GM19395 (cell line): Measurements from ENCODE around the gene PPM1L.
A peak's percentile ranks its signal among the peaks of the same experiment; 100 is the strongest.

ENCODE experiments used
- ATAC-seq: cut with Tn5 transposase; IDR thresholded peaks from one replicate; pipeline ENCODE4 v1.9.1; 2021; ENCODE audit warnings: mild to moderate bottlenecking, moderate library complexity; ENCODE audit not compliant: unreplicated experiment

Gene PPM1L

DNA sequence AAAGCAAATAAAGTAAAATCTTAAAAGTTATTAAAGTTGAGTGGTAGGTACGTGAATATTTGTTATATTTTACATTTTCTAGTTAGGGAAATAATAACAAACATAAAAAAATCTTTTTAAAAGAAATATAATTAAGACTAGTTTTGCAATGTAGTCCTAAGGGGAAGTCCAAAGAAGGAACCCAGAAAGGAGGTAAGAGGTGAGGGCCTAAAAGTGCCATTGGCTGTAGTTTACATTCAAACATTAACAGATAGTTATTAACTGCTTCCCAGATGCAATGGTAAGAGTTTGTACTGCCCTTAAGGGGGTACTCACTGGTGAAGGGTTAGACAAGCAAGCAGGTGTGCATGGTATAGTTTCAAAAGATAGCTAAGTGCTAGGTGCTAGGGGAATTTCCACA, 269.9 kb downstream of the PPM1L start:
- no peak for ATAC-seq

- ATAC-seq, result no peak
Observed at GRCh38 chr3:161026612-161027510, 270.8 kb downstream of the PPM1L start.

DNA sequence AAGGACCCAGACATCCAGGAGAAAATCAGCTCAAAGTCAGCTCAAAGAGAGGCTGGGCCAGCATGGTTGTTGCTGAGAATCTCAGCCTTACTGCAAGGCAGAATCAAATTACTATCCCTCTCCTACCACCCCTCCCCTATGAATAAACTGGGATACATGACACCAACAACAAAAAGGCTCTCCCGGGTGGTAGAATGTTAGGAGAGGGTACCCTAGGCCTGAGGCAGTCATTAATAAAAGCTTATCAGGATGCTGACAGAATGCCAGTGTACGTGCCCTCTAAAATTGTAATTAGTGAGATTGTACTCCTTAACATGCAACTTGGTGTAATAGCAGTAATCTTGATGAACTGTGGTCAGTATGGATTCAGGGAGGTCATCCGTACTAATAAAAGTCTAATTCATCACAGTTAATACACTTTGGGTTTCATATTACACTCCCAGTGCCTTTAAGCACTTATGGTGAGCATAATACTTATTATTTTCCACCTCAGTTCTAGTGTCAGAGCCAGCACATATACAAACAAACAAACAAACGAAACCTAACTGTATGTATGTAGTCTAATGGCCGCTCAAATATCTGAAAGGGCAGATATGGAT, 272.6 kb downstream of the PPM1L start:
- no peak for ATAC-seq

GRCh38 chr3:161031134-161031533, 275.1 kb downstream of the PPM1L start:
- ATAC-seq, result no peak

DNA sequence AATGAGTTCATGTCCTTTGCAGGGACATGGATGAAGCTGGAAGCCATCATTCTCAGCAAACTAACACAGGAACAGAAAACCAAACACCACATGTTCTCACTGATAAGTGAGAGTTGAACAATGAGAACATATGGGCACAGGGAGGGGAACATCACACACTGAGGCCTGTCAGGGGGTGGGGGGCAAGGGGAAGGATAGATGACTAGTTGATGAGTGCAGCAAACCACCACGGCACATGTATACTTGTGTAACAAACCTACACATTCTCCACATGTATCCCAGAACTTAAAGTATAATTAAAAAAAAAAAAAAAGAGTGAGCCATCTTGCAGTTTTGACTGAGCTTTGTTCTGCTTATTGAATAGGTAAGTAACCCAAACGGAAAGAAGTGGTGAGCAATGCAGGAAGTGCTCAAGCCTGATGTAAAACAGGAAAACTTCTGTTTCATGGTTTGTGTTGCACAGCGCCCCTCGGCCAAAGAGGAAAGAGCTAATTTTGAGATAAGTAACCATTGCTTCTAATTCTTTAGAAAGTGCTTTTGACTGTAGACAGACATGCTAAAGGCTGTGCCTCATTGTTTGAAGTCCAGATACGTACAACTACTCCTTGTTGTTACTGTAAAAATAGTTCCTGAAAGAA, 279.0 kb downstream of the PPM1L start:
- peak; percentile 91 for ATAC-seq

- ATAC-seq, result no peak
Observed at GRCh38 chr3:161035711-161036110, 279.7 kb downstream of the PPM1L start.

- ATAC-seq, result no peak
Observed at GRCh38 chr3:161038725-161039124, 282.7 kb downstream of the PPM1L start.

GRCh38 chr3:161042023-161042501, 286.0 kb downstream of the PPM1L start:
- peak; percentile 49 for ATAC-seq

- peak; percentile 94 for ATAC-seq
Observed at GRCh38 chr3:161043336-161044035, 287.5 kb downstream of the PPM1L start.

DNA sequence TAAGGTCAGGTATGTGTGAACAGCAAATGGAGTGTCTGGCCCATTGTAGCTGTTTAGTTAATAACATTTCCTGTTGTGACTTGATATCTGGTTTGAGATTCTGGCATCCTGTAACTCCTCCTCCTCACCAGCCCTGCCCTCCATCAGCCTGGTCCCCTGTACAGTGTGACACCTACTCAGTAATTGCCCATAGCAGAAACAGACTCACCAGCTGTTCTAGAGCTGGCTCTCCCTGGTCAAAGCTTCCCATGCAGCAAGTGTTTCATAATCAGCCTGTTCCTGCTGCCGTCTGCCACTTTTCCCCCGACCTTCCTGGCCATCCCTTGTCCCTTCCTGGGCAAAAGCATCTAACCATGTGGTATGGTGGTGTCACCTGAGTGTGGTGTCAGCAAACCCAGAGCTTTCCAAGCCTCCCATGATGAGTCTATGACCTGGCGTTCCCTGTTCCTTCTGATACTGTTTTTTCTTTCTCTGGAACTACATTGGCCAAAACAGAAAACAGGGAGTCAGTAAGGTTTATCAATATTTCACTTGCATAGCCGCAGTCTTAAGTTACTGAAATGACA, 293.7 kb downstream of the PPM1L start:
- ATAC-seq, result no peak

GRCh38 chr3:161050935-161051334, 294.9 kb downstream of the PPM1L start:
- no peak for ATAC-seq

GRCh38 chr3:161051856-161052255, 295.8 kb downstream of the PPM1L start:
- no peak for ATAC-seq

- ATAC-seq, result no peak
Observed at GRCh38 chr3:161054860-161055604, 299.0 kb downstream of the PPM1L start.

DNA sequence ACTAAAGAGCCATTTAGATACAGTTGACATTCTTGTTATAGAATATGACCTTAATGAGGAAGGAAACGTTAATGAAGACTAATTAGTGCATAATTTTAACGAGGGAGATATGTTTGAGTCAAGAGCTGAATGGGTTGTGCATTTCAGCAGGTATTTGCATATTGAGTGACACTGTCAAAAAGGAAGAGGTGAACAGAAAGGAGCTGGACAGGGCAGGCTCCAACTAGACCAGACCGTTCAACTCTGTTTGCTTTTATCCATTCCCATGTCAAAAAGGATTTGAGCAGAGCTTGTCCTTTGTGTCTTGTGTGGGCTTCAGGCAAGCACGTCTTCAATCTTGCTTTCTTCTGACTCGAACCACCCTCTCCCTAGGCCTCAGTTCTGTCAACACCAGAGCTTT, 308.4 kb downstream of the PPM1L start:
- ATAC-seq, result no peak

DNA sequence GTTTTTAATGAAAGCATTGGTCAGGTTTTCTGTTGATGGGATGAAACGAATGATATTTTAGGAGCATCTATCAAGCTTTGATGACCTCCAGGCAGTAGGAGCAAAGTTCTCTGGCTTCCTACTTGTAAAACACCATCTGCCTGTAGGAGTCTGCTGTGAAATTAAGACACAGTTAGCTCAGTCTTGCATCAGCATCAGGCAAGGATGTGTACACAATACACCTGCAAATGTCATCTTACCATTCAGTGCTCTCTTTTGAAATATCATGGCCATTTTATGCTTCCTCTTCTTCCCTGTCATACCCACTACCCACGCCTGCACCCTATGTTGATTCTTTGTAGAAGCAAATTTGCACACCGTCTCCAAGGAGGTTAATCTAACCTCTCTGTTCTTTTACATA, 310.9 kb downstream of the PPM1L start:
- no peak for ATAC-seq

GRCh38 chr3:161067335-161067734, 311.3 kb downstream of the PPM1L start:
- ATAC-seq, result no peak

- peak; percentile 98 for ATAC-seq
Observed at GRCh38 chr3:161069511-161070251, 313.6 kb downstream of the PPM1L start.

DNA sequence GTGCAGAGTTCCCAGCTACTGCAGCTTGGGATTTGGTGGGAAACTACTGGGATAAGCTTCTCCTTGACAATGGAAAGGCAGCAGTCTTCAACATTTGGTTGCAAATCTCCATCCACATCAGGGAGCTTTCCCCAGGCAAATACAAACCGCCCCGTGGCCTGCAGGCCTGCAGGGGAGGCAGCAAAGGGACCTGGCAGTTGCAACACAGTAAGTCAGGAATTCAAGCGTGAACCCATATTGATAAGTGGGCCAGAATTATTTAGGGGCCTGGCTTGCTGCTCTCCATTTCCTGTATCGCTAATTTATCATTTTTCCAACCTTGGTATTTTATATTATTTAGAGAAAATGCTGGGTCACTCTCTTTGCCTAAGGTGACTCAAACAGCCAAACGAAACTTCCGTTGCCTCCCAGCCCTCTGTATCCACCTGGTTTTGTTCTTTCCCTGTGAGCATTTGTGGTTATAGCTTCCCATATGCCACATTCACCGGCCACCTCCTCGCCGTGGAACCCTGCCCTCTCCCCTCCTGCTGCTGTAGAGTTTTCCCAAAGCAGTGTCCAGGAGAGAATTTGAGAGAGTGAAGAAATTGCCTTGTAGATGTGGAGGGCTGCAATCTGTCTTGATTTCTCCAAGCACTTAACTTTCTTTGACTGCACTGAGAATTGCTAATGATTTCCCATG, 314.4 kb downstream of the PPM1L start:
- ATAC-seq, result no peak
